Measurements from ENCODE around the gene RIC3.

RIC3 gene

DNA sequence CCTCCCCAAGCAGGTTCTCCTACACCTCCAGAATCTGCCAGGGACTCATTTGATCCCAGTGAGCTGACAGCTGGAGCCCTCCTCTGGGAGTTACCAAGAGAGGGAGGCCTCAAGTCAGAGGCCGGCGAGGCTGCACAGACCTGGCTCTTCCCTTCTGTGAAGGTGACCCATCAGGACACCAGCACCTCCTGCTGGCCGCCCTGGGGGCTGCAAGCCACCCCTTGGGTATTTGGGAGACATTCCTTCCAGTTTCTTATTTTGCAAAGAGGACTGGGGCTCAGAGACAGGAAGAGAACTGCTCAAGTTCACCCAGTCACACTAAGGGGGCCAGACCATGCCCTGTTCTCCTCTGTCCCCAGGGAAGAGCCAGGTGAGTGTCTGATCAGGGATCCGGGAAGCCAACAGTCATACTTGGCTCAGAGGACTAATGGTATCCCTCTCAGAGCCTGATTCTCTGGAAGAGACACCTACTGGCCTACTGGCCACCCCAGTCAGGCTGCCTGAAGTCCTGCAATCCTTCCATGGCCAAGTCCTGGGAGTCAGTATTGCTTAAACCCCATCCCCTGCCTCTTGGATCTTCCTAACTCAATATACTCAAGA lies 40.5 kb upstream of the RIC3 start:
- Histone ChIP-seq H3K27ac (no peak overlapping the region), H3K27me3 (peaks cover 49% of the 10 kb centered on the region), H3K9me3 (no peaks in the 10 kb centered on the region), H3K36me3 (no peaks in the 10 kb centered on the region), H3K4me1 (ENCODE audit: control insufficient read depth in 1 of 2, insufficient read depth in 1 of 2, low read depth in 1 of 2, low read length in 1 of 2) (no peaks in the 10 kb centered on the region), H3K4me3 (ENCODE audit: low read depth in 1 of 2, low read length in 1 of 2) (no peak overlapping the region)
- no peak for TF ChIP-seq CTCF (IDR thresholded peaks at IDR 0.05)

- no peaks in the 10 kb centered on the region for H3K4me1 ChIP-seq (ENCODE audit: control insufficient read depth in 1 of 2, insufficient read depth in 1 of 2, low read depth in 1 of 2, low read length in 1 of 2)
- no peak overlapping the region for H3K27ac ChIP-seq
- H3K4me3 ChIP-seq (ENCODE audit: low read depth in 1 of 2, low read length in 1 of 2), result no peak overlapping the region
- peaks cover 57% of the 10 kb centered on the region for H3K27me3 ChIP-seq
- H3K36me3 ChIP-seq, result no peaks in the 10 kb centered on the region
- no peaks in the 10 kb centered on the region for H3K9me3 ChIP-seq
- TF ChIP-seq CTCF (IDR thresholded peaks at IDR 0.05), result no peak
These were observed 38.5 kb upstream of the RIC3 start for GRCh38 chr11:8207080-8208000.

- H3K36me3 ChIP-seq, result no peaks in the 10 kb centered on the region
- peaks cover 58% of the 10 kb centered on the region for H3K27me3 ChIP-seq
- H3K4me3 ChIP-seq (ENCODE audit: low read depth in 1 of 2, low read length in 1 of 2), result no peak overlapping the region
- H3K4me1 ChIP-seq (ENCODE audit: control insufficient read depth in 1 of 2, insufficient read depth in 1 of 2, low read depth in 1 of 2, low read length in 1 of 2), result no peaks in the 10 kb centered on the region
- no peak for TF ChIP-seq CTCF (IDR thresholded peaks at IDR 0.05)
- no peaks in the 10 kb centered on the region for H3K9me3 ChIP-seq
- H3K27ac ChIP-seq, result no peak overlapping the region
These were observed 37.6 kb upstream of the RIC3 start for GRCh38 chr11:8206251-8207079.

DNA sequence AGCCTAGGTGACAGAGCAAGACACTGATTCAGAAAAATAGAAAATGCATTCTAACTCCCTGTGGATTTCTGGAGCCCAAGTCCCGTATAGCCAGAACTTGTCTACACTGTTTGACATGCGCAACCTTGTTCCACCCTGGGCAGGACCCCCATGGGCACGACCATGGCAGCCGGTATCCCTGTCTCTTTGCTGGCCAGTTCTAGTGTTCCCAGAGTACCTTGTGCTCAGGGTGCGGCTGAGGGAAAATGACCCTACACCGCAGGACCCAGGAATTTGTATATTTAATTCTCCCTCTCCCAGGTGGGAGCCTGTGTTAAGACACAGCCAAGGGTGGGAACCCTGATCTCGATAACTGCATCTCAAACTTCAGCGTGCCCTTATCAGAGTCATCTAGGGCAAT lies 36.7 kb upstream of the RIC3 start:
- Histone ChIP-seq H3K9me3 (no peaks in the 10 kb centered on the region), H3K27me3 (peaks cover 58% of the 10 kb centered on the region), H3K4me3 (ENCODE audit: low read depth in 1 of 2, low read length in 1 of 2) (no peak overlapping the region), H3K4me1 (ENCODE audit: control insufficient read depth in 1 of 2, insufficient read depth in 1 of 2, low read depth in 1 of 2, low read length in 1 of 2) (no peaks in the 10 kb centered on the region), H3K27ac (no peak overlapping the region), H3K36me3 (no peaks in the 10 kb centered on the region)
- TF ChIP-seq CTCF (IDR thresholded peaks at IDR 0.05), result no peak

DNA sequence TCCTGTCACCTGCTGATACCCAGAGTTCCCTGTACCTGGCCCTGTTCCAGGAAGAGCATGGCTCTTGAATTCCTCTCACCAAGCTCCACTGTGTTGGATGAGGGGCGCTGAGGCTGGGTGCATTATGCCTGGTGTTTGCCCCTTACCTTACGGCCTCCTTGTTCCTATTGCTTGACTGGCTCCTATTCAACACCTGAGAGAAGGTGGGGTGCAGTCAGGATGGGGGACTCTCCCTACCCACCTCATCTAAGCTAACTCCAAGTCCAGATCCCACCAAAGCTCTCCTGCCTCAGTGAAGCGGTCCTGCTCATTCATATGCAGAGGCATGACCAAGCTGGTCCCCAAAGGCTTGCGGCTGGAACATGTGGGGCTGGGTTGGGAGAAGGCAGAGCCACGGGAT lies 35.8 kb upstream of the RIC3 start:
- Histone ChIP-seq H3K36me3 (no peaks in the 10 kb centered on the region), H3K27ac (no peak overlapping the region), H3K27me3 (peaks cover 62% of the 10 kb centered on the region), H3K4me1 (ENCODE audit: control insufficient read depth in 1 of 2, insufficient read depth in 1 of 2, low read depth in 1 of 2, low read length in 1 of 2) (no peaks in the 10 kb centered on the region), H3K4me3 (ENCODE audit: low read depth in 1 of 2, low read length in 1 of 2) (no peak overlapping the region), H3K9me3 (no peaks in the 10 kb centered on the region)
- TF ChIP-seq CTCF (IDR thresholded peaks at IDR 0.05), result no peak
